Erythroblast (primary cell): ENCODE measurements around the gene ZNF609.

Source experiments
- GATA1 ChIP-seq: IDR thresholded peaks from 2 replicates; pipeline ENCODE4 v1.6.1; 2011; ENCODE audit warnings: low read depth, mild to moderate bottlenecking, control low read depth, low read length, moderate library complexity
- POLR2A ChIP-seq: IDR thresholded peaks from 2 replicates; pipeline ENCODE4 v1.6.1; 2011; ENCODE audit warnings: mild to moderate bottlenecking, low read length

DNA sequence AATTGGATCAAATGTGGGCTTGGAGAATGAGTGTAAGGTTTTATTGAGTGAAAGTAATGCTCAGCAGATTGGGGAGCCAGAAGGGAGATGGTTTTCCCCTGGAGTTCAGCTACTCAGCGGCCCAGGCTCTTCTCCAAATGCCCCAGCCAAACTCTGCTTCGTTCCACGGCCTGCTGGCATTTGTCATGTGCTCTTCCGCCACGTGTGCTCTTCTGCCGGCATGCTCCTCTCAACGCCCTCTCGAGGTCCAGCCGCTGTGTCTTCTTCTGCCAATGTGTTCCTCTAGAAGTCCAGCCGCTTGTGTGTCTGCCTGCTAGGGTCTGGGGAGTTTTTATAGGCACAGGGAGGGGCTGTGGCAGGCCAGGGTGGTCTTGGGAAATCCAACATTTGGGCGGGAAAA, 158.2 kb downstream of the ZNF609 start:
- TF ChIP-seq POLR2A, result no peak
- TF ChIP-seq GATA1, result no peak
